ENCODE data around the gene ALX3. TPM values are rescaled to one million over a fixed set of nuclear protein-coding genes. Genes with fewer than 3 reads are reported as not detected.

ALX3 gene
- total and polyA plus RNA-seq, 10 of the 15 experiments (the other 5 are each of a cell fraction or from before 2014, with no cell fraction given) = not detected

GRCh38 chr1:110098222-110099026 lies 28.0 kb upstream of the ALX3 start:
- Histone ChIP-seq H3K4me1 (ENCODE audit: control insufficient read depth, insufficient read depth, low read length) (peaks cover 16% of the 10 kb centered on the region), H3K27ac (ENCODE audit: control insufficient read depth, insufficient read depth) (no peak overlapping the region), H3K4me3 (no peak overlapping the region), H3K4me2 (ENCODE audit: control insufficient read depth, insufficient read depth) (no peak overlapping the region), H3K36me3 (ENCODE audit: control insufficient read depth in 2 of 2, insufficient read depth in 2 of 2, low read length in 1 of 2) (no peaks in the 10 kb centered on the region), H3K9me3 (replicated peaks; ENCODE audit: control insufficient read depth, insufficient read depth, low read length) (no peaks in the 10 kb centered on the region), H4K20me1 (ENCODE audit: control insufficient read depth, insufficient read depth) (no peaks in the 10 kb centered on the region), H3K27me3 (replicated peaks in 1 of 2; ENCODE audit: control insufficient read depth in 2 of 2, insufficient read depth in 2 of 2, low read length in 1 of 2) (peaks cover 0 to 6% of the 10 kb centered on the region in 2 experiments; a peak in 2 of 4 replicates), H3K79me2 (ENCODE audit: control insufficient read depth, insufficient read depth, low read length) (no peaks in the 10 kb centered on the region), H2AFZ (ENCODE audit: control insufficient read depth, low read depth, low read length) (no peak overlapping the region), H3K9ac (ENCODE audit: control insufficient read depth, insufficient read depth, low read length) (no peak overlapping the region)
- ChIA-PET CTCF (interaction anchor here (2.0 to 11.8 kb wide), 3 partner anchors 8 to 113 kb away, joined by 4 to 120 read pairs (median 5); partner anchors contain the start of gene AHCYL1), POLR2A (no interaction called here), SMC1A (ENCODE audit: uncharacterized antibody, unreplicated experiment) (interaction anchor here (1.3 to 1.7 kb wide), 2 partner anchors 7 to 10 kb away, joined by 3 to 4 read pairs; no protein-coding TSS in a partner anchor), RAD21 (ENCODE audit: unreplicated experiment) (interaction anchor here (1.2 kb wide), 1 partner anchor 10 kb away, joined by 4 read pairs; no protein-coding TSS in a partner anchor)
- no TSS peak for BruUV-seq (replicated peaks)
- WGBS (ENCODE audit: insufficient coverage, insufficient replicate concordance, low lambda C conversion rate, missing lambda C conversion rate) = 43% methylated on average over 9 of the region's 9 CpGs
- in situ Hi-C loops (cut with MboI) = no loop called here
- FAIRE-seq (no peak), DNase-seq (ENCODE audit: low read depth, low spot score) (no peak), ATAC-seq (no peak)
- TF ChIP-seq POLR2AphosphoS2 (IDR thresholded peaks at IDR 0.05; ENCODE audit: low read depth, low read length) = no peak
- TF ChIP-seq SUZ12 (IDR thresholded peaks at IDR 0.05; ENCODE audit: unreplicated experiment) = no peak
- no peak for TF ChIP-seq ZNF384 (IDR thresholded peaks at IDR 0.05; ENCODE audit: borderline replicate concordance, low read depth, low read length)
- no peak for TF ChIP-seq ZZZ3 (IDR thresholded peaks at IDR 0.05; ENCODE audit: control insufficient read depth, insufficient read length, low read depth)
- no peak for TF ChIP-seq MEF2B (IDR thresholded peaks at IDR 0.05; ENCODE audit: partially characterized antibody, poor library complexity, severe bottlenecking)
- no peak for TF ChIP-seq RCOR1 (conservative IDR thresholded peaks at IDR 0.05; ENCODE audit: low read depth, low read length)
- TF ChIP-seq ZNF622 (IDR thresholded peaks at IDR 0.05) = no peak
- no peak for TF ChIP-seq RELA (IDR thresholded peaks at IDR 0.05; ENCODE audit: borderline replicate concordance, partially characterized antibody)
- no peak for TF ChIP-seq PAX8 (IDR thresholded peaks at IDR 0.05)
- no peak for TF ChIP-seq MYC (IDR thresholded peaks at IDR 0.05; ENCODE audit: insufficient read depth, insufficient read length, insufficient replicate concordance, low read length, severe bottlenecking)
- TF ChIP-seq JUNB (IDR thresholded peaks at IDR 0.05) = no peak
- TF ChIP-seq MLLT1 (IDR thresholded peaks at IDR 0.05) = no peak
- no peak for TF ChIP-seq PBX3 (IDR thresholded peaks at IDR 0.05; ENCODE audit: insufficient replicate concordance, low read depth, low read length)
- TF ChIP-seq KLF5 (IDR thresholded peaks at IDR 0.05; ENCODE audit: partially characterized antibody) = no peak
- TF ChIP-seq NFYA (IDR thresholded peaks at IDR 0.05; ENCODE audit: borderline replicate concordance, low read depth, low read length) = no peak
- TF ChIP-seq, protein P1, sequence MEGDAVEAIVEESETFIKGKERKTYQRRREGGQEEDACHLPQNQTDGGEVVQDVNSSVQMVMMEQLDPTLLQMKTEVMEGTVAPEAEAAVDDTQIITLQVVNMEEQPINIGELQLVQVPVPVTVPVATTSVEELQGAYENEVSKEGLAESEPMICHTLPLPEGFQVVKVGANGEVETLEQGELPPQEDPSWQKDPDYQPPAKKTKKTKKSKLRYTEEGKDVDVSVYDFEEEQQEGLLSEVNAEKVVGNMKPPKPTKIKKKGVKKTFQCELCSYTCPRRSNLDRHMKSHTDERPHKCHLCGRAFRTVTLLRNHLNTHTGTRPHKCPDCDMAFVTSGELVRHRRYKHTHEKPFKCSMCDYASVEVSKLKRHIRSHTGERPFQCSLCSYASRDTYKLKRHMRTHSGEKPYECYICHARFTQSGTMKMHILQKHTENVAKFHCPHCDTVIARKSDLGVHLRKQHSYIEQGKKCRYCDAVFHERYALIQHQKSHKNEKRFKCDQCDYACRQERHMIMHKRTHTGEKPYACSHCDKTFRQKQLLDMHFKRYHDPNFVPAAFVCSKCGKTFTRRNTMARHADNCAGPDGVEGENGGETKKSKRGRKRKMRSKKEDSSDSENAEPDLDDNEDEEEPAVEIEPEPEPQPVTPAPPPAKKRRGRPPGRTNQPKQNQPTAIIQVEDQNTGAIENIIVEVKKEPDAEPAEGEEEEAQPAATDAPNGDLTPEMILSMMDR (IDR thresholded peaks at IDR 0.05 in 2 of 3, conservative IDR thresholded peaks at IDR 0.05 in 1 of 3; ENCODE audit: control insufficient read depth in 2 of 3, extremely low read depth in 1 of 3, insufficient read depth in 1 of 3, low read depth in 3 of 3, low read length in 3 of 3) = no peak
- TF ChIP-seq PKNOX1 (IDR thresholded peaks at IDR 0.05) = no peak
- no peak for TF ChIP-seq RUNX3 (IDR thresholded peaks at IDR 0.05; ENCODE audit: low read length)
- intact Hi-C loops (cut with micrococcal nuclease; ENCODE audit: unreplicated experiment) = no loop called here

Measured in GM12878 (cell line).